ENCODE results near the gene ABT1. TPM values are rescaled to one million over a fixed set of nuclear protein-coding genes. Genes with fewer than 3 reads are reported as not detected.

ABT1 gene
- total and polyA plus RNA-seq, 4 donors, result 13.4 to 20.9 (median 16.9) TPM

DNA sequence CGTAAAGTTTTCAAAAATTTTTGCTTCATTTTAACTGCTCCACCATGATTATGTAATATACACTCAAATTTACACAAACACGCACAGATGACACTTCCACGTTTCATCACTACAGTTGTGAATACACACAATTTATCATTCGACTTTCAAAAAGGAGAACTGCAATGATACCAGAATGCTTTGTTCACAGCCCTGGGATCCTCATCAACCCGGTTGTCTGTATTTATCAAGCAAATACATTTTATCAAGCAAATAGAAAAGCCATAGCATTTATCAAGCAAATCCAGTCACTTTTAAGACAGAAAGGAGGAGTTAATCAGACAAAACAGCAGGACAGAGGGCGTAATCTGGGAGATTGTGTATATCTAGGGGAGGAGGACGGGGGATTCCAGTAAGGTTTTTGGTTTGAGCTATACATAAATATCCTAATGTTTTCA lies 20.3 kb upstream of the ABT1 start:
- H3K27ac ChIP-seq (ENCODE audit: low read depth in 1 of 2, low read length in 1 of 2), result no peak overlapping the region
- no peak for ATAC-seq (ENCODE audit: insufficient read depth, low FRiP score)
- TF ChIP-seq, protein P1, sequence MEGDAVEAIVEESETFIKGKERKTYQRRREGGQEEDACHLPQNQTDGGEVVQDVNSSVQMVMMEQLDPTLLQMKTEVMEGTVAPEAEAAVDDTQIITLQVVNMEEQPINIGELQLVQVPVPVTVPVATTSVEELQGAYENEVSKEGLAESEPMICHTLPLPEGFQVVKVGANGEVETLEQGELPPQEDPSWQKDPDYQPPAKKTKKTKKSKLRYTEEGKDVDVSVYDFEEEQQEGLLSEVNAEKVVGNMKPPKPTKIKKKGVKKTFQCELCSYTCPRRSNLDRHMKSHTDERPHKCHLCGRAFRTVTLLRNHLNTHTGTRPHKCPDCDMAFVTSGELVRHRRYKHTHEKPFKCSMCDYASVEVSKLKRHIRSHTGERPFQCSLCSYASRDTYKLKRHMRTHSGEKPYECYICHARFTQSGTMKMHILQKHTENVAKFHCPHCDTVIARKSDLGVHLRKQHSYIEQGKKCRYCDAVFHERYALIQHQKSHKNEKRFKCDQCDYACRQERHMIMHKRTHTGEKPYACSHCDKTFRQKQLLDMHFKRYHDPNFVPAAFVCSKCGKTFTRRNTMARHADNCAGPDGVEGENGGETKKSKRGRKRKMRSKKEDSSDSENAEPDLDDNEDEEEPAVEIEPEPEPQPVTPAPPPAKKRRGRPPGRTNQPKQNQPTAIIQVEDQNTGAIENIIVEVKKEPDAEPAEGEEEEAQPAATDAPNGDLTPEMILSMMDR (IDR thresholded peaks at IDR 0.05; ENCODE audit: control extremely low read depth, extremely low read depth), result no peak
- WGBS, 2 donors, result 24 to 38% methylated on average over 7 of the region's 7 CpGs
- DNase-seq, result peak in 1 of 3 donors; percentile 25
- peaks cover 0 to 44% (median 38%) of the 10 kb centered on the region in 3 donors for H3K27me3 ChIP-seq (ENCODE audit: control insufficient read depth in 3 of 3, insufficient read depth in 3 of 3, low read length in 2 of 3)
- H3K4me3 ChIP-seq, result no peak overlapping the region
- no peak overlapping the region for H3K9ac ChIP-seq (ENCODE audit: insufficient read depth in 1 of 2, low read length in 2 of 2)
- H3K36me3 ChIP-seq (ENCODE audit: control insufficient read depth in 4 of 4, insufficient read depth in 4 of 4, low read length in 4 of 4), result no peaks in the 10 kb centered on the region
- peaks cover 0 to 3% (median 0%) of the 10 kb centered on the region in 5 donors for H3K4me1 ChIP-seq (ENCODE audit: control insufficient read depth in 5 of 5, insufficient read depth in 5 of 5, low read length in 5 of 5)
- H3K9me3 ChIP-seq (ENCODE audit: control insufficient read depth in 4 of 4, insufficient read depth in 3 of 4, low read length in 3 of 4), result peaks cover 0 to 6% (median 0%) of the 10 kb centered on the region in 4 donors

GRCh38 chr6:26576929-26577719 lies 19.6 kb upstream of the ABT1 start:
- Histone ChIP-seq H3K9me3 (ENCODE audit: control insufficient read depth in 4 of 4, insufficient read depth in 3 of 4, low read length in 3 of 4) (peaks cover 0 to 6% (median 0%) of the 10 kb centered on the region in 4 donors), H3K27me3 (ENCODE audit: control insufficient read depth in 3 of 3, insufficient read depth in 3 of 3, low read length in 2 of 3) (peaks cover 0 to 51% (median 42%) of the 10 kb centered on the region in 3 donors), H3K4me1 (ENCODE audit: control insufficient read depth in 5 of 5, insufficient read depth in 5 of 5, low read length in 5 of 5) (peaks cover 0 to 3% (median 0%) of the 10 kb centered on the region in 5 donors), H3K4me3 (no peak overlapping the region), H3K36me3 (ENCODE audit: control insufficient read depth in 4 of 4, insufficient read depth in 4 of 4, low read length in 4 of 4) (no peaks in the 10 kb centered on the region), H3K9ac (ENCODE audit: insufficient read depth in 1 of 2, low read length in 2 of 2) (peak overlapping the region in 1 of 2 donors; percentile 38), H3K27ac (ENCODE audit: low read depth in 1 of 2, low read length in 1 of 2) (no peak overlapping the region)
- WGBS, 2 donors, result 3 to 4% methylated on average over 31 of the region's 31 CpGs
- ATAC-seq (ENCODE audit: insufficient read depth, low FRiP score), result peak; percentile 8
- TF ChIP-seq, protein P1 (IDR thresholded peaks at IDR 0.05; ENCODE audit: control extremely low read depth, extremely low read depth), result no peak
- peak; percentile 45 to 61 (median 47) for DNase-seq

DNA sequence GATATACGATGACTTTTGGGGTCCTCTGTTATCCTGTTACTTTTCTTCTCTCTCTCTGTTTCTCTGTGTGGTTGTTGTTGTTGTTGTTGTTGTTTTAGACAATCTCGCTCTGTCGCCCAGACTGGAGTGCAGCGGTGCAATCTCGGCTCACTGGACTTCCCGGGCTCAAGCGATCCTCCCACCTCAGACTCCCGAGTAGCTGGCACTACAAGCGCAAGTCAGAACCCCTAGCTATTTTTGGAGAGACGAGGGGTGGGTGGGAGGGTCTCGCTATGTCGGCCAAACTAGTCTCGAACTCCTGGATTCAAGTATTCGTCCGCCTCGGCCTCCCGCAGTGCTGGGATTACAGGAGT lies 19.1 kb upstream of the ABT1 start:
- no peak overlapping the region for H3K4me3 ChIP-seq
- peaks cover 0 to 3% (median 0%) of the 10 kb centered on the region in 5 donors for H3K4me1 ChIP-seq (ENCODE audit: control insufficient read depth in 5 of 5, insufficient read depth in 5 of 5, low read length in 5 of 5)
- no peak overlapping the region for H3K27ac ChIP-seq (ENCODE audit: low read depth in 1 of 2, low read length in 1 of 2)
- TF ChIP-seq, protein P1 (IDR thresholded peaks at IDR 0.05; ENCODE audit: control extremely low read depth, extremely low read depth), result no peak
- DNase-seq, result no peak
- H3K27me3 ChIP-seq (ENCODE audit: control insufficient read depth in 3 of 3, insufficient read depth in 3 of 3, low read length in 2 of 3), result peaks cover 0 to 52% (median 44%) of the 10 kb centered on the region in 3 donors
- 17 to 23% methylated on average over 16 to 17 of the region's 17 CpGs for WGBS, 2 donors
- H3K9me3 ChIP-seq (ENCODE audit: control insufficient read depth in 4 of 4, insufficient read depth in 3 of 4, low read length in 3 of 4), result peaks cover 0 to 6% (median 0%) of the 10 kb centered on the region in 4 donors
- H3K36me3 ChIP-seq (ENCODE audit: control insufficient read depth in 4 of 4, insufficient read depth in 4 of 4, low read length in 4 of 4), result no peaks in the 10 kb centered on the region
- H3K9ac ChIP-seq (ENCODE audit: insufficient read depth in 1 of 2, low read length in 2 of 2), result peak overlapping the region in 1 of 2 donors; percentile 38
- ATAC-seq (ENCODE audit: insufficient read depth, low FRiP score), result no peak
